MG63 (cell line): ENCODE results near the gene EFNA4. TPM values are rescaled to one million over a fixed set of nuclear protein-coding genes. Genes with fewer than 3 reads are reported as not detected.

ENCODE experiments used
- DNase-seq: peaks from one replicate; pipeline ENCODE4 v3.0.0-alpha.2; 2020
- H3K27me3 ChIP-seq: fragments of 250-450 bp; sonication (Bioruptor Pico); 2 replicates; pipeline ENCODE4 v1.5.1; 2020; ENCODE audit warnings: mild to moderate bottlenecking, moderate library complexity
- H3K36me3 ChIP-seq: fragments of 250-450 bp; sonication (Bioruptor Pico); 2 replicates; pipeline ENCODE4 v1.5.1; 2020; ENCODE audit warnings: mild to moderate bottlenecking, moderate library complexity
- H3K4me3 ChIP-seq: fragments of 250-450 bp; sonication (Bioruptor Pico); 2 replicates; pipeline ENCODE4 v1.5.1; 2020; ENCODE audit warnings: mild to moderate bottlenecking, moderate library complexity
- H3K9me3 ChIP-seq: fragments of 250-450 bp; sonication (Bioruptor Pico); 2 replicates; pipeline ENCODE4 v1.5.1; 2020; ENCODE audit warnings: mild to moderate bottlenecking, moderate library complexity
- total RNA-seq: library from RNA; depleted of rRNA; stranded (reverse); fragments of >200 nt; shearing (Covaris generic); gene quantifications from 2 replicates; pipeline ENCODE4 v1.2.3, GENCODE V29; 2014; ENCODE audit warnings: low replicate concordance

EFNA4 gene
- total RNA-seq, 1 experiment from 2014 or later = 12.0 TPM

DNA sequence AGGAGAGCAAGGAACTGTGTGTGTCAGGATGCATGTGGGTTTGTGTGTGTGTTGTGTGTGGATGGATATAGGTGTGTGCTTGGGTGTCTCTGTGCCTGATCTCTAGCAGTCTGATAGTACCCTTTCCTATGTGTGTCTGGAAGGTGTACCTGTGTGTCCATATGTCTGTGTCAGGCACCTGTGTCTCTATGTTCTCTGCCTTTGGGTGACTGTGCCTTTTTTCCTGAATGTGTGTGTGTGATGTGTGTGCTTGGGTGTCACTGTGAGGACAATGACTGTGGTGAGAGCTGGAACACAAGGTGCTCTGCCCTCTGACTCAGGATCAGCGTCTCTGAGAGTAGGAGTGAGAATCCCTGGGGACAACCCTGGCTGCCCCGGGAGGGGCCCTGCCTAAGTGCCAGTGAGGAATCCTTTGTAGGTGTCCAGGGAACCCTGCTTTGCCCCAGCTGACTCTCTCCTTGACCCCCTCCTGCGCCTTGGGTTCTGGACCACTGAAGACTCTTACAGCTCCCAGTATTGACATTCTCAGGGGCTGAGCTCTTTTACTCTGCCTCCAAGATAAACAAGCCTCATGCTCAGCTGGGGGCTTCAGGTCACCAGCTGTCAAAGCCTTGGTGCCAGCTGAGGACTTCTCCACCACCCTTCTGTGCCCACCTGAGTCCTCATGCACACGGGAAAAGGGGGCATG lies 14.4 kb downstream of the EFNA4 start:
- peaks cover 39% of the 10 kb centered on the region for H3K27me3 ChIP-seq
- H3K36me3 ChIP-seq = no peaks in the 10 kb centered on the region
- H3K9me3 ChIP-seq = no peaks in the 10 kb centered on the region
- H3K4me3 ChIP-seq = peak overlapping the region; percentile 35
- no peak for DNase-seq

- Histone ChIP-seq H3K4me3 (peak within 1 kb of the TSS; percentile 35), H3K9me3 (no peaks in the 10 kb centered on the region), H3K27me3 (peaks cover 43% of the 10 kb centered on the region), H3K36me3 (no peaks in the 10 kb centered on the region)
- DNase-seq = peak; percentile 75
These were observed 15.1 kb downstream of the EFNA4 start, which contains the start of gene EFNA3 for GRCh38 chr1:155078469-155079209. TSS of gene EFNA3 (plus strand) at chr1:155078837. CDS start at chr1:155078942, 105 bp downstream.

- H3K36me3 ChIP-seq = no peaks in the 10 kb centered on the region
- peaks cover 43% of the 10 kb centered on the region for H3K27me3 ChIP-seq
- H3K9me3 ChIP-seq = no peaks in the 10 kb centered on the region
- H3K4me3 ChIP-seq = peak overlapping the region; percentile 35
- no peak for DNase-seq
These were observed 15.6 kb downstream of the EFNA4 start for GRCh38 chr1:155079210-155079486.

DNA sequence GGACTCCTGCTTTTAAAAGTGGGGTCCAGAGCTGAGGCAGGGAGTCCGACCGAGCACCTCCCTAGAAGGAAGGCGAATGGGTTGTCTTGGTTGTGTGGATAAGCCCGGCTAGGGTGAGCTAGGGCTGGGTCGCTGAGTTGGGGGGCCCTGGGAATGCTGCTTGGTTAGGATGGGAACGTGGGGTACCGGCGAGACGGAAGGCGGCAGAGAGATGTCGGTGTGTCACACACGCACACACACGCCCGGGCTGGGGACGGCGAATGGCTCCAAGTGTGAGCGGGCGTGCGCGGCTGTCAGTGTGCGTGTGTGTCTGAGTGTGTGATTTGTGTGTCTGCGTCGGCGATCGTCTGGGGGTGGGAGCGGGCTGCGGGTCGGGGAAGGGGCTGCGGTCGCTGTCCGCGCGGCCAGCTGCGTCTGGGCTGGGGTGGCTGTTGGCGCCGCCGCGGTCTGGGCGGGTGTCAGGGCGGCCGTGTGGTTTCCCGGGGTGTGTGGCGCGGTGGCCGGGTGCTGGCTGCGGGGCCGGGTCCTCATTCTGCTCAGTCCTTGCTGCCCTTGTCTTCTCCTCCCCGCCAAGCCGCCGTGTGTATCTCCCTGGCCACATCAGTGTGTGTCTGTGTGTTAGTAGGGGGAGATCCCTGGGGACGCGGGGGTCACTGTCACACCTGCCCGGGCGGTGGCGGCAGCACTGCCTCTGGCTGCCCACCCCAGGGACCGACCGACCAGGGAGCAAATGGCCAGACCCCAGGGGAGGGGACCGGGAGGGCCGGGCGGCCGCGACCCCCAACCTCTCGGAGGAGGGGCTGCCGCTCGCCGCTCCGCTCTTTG lies 16.2 kb downstream of the EFNA4 start:
- no peak overlapping the region for H3K4me3 ChIP-seq
- H3K27me3 ChIP-seq = peaks cover 43% of the 10 kb centered on the region
- no peaks in the 10 kb centered on the region for H3K36me3 ChIP-seq
- DNase-seq = no peak
- H3K9me3 ChIP-seq = no peaks in the 10 kb centered on the region

GRCh38 chr1:155080312-155081228 lies 17.0 kb downstream of the EFNA4 start:
- no peak for DNase-seq
- Histone ChIP-seq H3K36me3 (no peaks in the 10 kb centered on the region), H3K9me3 (no peaks in the 10 kb centered on the region), H3K27me3 (peaks cover 43% of the 10 kb centered on the region), H3K4me3 (no peak overlapping the region)

DNA sequence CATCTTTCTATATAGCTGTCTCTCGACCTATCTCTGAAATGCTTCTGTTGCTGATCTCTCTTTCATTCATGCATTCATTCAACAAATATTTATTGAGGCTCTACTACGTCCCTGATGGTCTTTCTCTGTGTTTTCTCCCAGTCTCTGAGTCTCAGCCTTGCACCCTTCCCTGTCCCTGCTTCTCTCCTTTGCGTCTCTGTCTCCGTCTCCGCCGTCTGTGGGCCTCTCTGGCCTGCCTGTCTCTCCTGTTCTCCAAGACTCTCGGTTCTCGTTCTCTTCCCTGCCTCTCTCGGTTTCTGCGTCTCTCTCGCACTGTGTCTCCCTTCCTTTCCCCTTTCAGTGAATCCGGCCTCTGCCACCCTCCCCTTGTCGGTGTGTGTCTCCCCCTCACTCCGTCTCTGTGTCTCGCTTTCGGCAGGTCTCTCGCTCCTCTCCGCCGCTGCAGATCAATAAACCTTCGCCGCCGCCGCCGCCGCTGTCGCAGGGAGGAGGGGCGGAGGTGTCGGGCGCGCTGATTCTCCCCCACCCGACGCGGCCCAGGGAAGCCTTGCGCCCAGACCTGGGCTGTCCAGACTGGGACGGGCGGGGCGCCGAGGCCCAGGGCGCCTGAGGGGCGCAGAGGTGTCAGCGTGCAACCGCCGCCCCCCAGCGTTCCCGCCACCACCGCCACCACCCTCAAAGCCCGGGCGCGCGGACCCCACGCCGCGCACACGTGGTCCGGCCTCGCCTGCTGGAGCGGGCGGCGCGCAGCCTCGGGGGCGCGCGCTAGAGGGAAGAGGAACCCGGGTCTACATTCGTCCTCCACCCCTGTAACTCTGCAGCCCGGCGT lies 18.1 kb downstream of the EFNA4 start:
- Histone ChIP-seq H3K27me3 (peaks cover 43% of the 10 kb centered on the region), H3K4me3 (no peak overlapping the region), H3K9me3 (no peaks in the 10 kb centered on the region), H3K36me3 (no peaks in the 10 kb centered on the region)
- no peak for DNase-seq

DNA sequence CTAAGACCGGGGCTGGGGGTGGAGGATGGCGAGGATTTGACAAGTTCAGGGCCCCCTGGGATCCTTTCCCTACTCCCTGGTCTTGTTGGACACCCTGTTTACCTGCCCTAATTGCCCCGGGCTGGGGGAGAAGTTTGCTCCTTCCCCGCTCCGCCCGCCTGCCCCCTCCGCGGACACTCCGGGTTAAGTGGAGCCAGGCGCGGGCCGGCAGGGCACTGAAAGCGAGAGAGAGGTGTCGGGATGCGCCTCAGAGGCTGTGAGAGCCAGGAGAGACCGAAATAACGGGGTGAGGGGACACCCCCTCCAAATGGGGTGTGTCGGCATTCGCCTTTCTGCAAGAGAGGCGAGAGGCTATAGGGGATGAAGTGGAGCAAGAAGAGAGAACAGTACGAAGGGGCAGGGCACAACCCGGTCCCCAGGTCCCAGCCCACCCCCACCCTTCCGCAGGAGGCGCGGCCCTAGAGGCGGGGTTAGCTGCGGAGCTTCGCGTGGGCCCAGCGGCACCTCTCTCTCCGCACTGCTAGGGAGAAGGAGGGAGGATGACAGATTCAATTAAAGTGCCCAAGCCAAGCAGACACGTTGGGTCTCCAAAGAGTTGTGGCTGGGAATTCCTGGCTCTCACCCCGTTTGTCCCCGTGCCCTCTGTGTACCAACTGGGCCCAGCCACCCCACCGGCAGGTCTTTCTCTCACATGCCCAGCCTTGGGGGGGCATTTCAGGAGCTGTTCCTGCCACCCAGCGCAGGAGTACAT lies 18.9 kb downstream of the EFNA4 start:
- H3K36me3 ChIP-seq = no peaks in the 10 kb centered on the region
- no peaks in the 10 kb centered on the region for H3K9me3 ChIP-seq
- no peak for DNase-seq
- no peak overlapping the region for H3K4me3 ChIP-seq
- peaks cover 43% of the 10 kb centered on the region for H3K27me3 ChIP-seq

- no peak overlapping the region for H3K4me3 ChIP-seq
- DNase-seq = no peak
- H3K27me3 ChIP-seq = peaks cover 43% of the 10 kb centered on the region
- no peaks in the 10 kb centered on the region for H3K36me3 ChIP-seq
- no peaks in the 10 kb centered on the region for H3K9me3 ChIP-seq
These were observed 19.6 kb downstream of the EFNA4 start for GRCh38 chr1:155083052-155083541.

DNA sequence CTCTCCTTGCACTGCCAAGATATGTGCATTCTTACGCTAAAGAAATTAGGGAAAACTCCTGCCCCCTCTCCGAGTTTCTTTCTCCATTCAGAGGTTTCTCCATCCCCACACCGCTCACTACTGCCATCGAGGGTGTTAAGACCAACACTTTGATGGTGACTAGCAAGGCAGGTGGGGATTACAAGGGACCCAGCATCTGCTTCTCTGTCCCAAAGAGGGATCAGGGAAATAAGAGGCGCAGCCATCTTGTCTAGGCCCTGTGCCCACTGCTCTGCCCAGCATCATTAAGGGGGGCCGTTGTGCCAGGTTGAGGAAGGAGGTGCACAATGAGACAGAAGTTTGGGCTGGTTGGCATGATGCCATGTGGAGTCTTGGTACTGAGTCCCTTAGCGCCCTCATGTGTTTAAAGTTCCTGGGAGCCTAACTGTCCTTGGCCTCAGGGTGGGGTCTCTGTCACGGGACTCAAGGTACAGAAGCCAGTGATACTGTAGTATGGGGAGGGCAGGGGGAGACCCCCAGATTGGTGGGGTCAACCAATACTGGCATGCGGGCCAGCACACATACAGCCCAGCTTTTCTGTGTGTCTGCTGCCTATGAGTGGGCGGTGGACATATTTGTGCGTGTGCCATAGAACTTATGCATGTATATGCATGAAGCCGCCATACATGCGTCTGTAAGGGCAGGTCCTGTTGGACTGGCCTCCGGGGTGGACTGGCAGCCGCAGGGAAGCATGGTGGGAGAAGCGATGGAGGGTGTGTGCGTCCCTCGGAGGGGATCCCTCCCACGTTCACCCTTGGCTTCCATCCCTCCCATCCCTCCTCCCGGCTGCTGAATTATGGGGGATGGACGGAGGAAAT lies 20.6 kb downstream of the EFNA4 start:
- H3K9me3 ChIP-seq = no peaks in the 10 kb centered on the region
- peak; percentile 53 for DNase-seq
- H3K27me3 ChIP-seq = peaks cover 40% of the 10 kb centered on the region
- peak overlapping the region; percentile 63 for H3K4me3 ChIP-seq
- no peaks in the 10 kb centered on the region for H3K36me3 ChIP-seq

DNA sequence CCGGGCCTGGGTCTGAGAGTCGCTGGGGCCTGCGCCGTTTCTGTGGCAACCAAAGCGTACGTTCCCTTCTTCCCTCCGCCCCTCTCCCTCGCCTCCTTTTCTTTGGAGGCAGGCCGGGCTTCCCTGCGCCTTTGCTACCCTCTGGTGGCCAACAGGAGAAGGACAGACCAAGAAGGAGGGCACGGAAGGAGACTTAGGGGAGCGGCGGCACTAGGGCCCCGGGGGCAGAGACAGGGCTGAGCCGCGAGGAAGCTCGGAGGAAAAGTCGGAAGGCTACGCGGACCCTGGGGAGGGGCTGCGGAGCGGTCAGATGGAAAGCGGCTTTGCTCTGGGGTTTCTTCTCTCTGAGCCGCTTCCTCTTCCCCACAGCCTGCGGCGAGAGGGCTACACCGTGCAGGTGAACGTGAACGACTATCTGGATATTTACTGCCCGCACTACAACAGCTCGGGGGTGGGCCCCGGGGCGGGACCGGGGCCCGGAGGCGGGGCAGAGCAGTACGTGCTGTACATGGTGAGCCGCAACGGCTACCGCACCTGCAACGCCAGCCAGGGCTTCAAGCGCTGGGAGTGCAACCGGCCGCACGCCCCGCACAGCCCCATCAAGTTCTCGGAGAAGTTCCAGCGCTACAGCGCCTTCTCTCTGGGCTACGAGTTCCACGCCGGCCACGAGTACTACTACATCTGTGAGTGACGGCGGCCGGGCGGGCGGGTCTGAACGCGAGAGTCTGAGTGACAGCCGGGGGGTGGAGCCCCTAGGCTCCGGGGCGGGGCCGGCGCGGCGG lies 21.4 kb downstream of the EFNA4 start:
- H3K27me3 ChIP-seq = peaks cover 32% of the 10 kb centered on the region
- H3K36me3 ChIP-seq = no peaks in the 10 kb centered on the region
- H3K4me3 ChIP-seq = peak overlapping the region; percentile 63
- peak; percentile 93 for DNase-seq
- H3K9me3 ChIP-seq = no peaks in the 10 kb centered on the region

GRCh38 chr1:155085504-155086127 lies 22.1 kb downstream of the EFNA4 start:
- Histone ChIP-seq H3K27me3 (peaks cover 25% of the 10 kb centered on the region), H3K4me3 (peak overlapping the region; percentile 63), H3K36me3 (no peaks in the 10 kb centered on the region), H3K9me3 (no peaks in the 10 kb centered on the region)
- DNase-seq = peak; percentile 70

DNA sequence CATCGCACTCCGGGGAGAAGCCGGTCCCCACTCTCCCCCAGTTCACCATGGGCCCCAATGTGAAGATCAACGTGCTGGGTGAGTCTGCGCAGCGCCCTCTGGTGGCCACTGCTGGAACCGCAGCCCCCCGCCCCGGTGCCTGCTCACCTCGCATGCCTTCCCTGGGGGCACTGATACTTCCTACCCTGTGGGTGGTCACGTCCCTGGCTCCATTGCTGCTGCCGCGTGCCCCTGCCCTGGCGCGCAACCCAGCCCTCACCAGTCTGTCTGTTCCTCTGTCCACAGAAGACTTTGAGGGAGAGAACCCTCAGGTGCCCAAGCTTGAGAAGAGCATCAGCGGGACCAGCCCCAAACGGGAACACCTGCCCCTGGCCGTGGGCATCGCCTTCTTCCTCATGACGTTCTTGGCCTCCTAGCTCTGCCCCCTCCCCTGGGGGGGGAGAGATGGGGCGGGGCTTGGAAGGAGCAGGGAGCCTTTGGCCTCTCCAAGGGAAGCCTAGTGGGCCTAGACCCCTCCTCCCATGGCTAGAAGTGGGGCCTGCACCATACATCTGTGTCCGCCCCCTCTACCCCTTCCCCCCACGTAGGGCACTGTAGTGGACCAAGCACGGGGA lies 22.7 kb downstream of the EFNA4 start:
- Histone ChIP-seq H3K36me3 (no peaks in the 10 kb centered on the region), H3K9me3 (no peaks in the 10 kb centered on the region), H3K4me3 (peak overlapping the region; percentile 63), H3K27me3 (peaks cover 19% of the 10 kb centered on the region)
- peak; percentile 71 for DNase-seq
